IMR-90 (cell line): ENCODE measurements around the gene ZSCAN10.

Source experiments
- BHLHE40 ChIP-seq: fragments of 150-350 bp; IDR thresholded peaks from 2 replicates; pipeline ENCODE4 v1.6.1; 2016; ENCODE audit warnings: mild to moderate bottlenecking, low read depth, low read length
- CEBPB ChIP-seq: IDR thresholded peaks from 2 replicates; pipeline ENCODE4 v1.6.1; 2012; ENCODE audit warnings: low read depth, low read length, improper control_type of control experiment
- CTCF ChIP-seq: conservative IDR thresholded peaks from 2 replicates; pipeline ENCODE4 v1.5.1; 2012; ENCODE audit warnings: mild to moderate bottlenecking, low read depth, low read length, improper control_type of control experiment
- MXI1 ChIP-seq: IDR thresholded peaks from 2 replicates; pipeline ENCODE4 v1.6.1; 2012; ENCODE audit warnings: low read depth, mild to moderate bottlenecking, low read length, moderate library complexity, borderline replicate concordance
- NFE2L2 ChIP-seq: fragments of 150-350 bp; IDR thresholded peaks from 2 replicates; pipeline ENCODE4 v1.6.1; 2016; ENCODE audit warnings: low read depth, mild to moderate bottlenecking, low read length
- POLR2A ChIP-seq: IDR thresholded peaks from 2 replicates; pipeline ENCODE4 v1.6.1; 2012; ENCODE audit warnings: mild to moderate bottlenecking, low read depth, low read length
- RAD21 ChIP-seq: IDR thresholded peaks from 2 replicates; pipeline ENCODE4 v1.6.1; 2012; ENCODE audit warnings: low read length, improper control_type of control experiment
- RFX5 ChIP-seq: IDR thresholded peaks from 2 replicates; pipeline ENCODE4 v1.8.0; 2012; ENCODE audit warnings: low read depth, mild to moderate bottlenecking, low read length, moderate library complexity
- SMC3 ChIP-seq: fragments of 150-350 bp; IDR thresholded peaks from 2 replicates; pipeline ENCODE4 v1.6.1; 2016; ENCODE audit warnings: low read depth, mild to moderate bottlenecking, antibody characterized with exemption, low read length, moderate library complexity
- TF ChIP-seq, protein P1 (sequence below): fragments of 150-350 bp; IDR thresholded peaks from 2 replicates; pipeline ENCODE4 v1.6.1; 2017; ENCODE audit warnings: mild to moderate bottlenecking, antibody characterized with exemption, low read length, low read depth

DNA sequence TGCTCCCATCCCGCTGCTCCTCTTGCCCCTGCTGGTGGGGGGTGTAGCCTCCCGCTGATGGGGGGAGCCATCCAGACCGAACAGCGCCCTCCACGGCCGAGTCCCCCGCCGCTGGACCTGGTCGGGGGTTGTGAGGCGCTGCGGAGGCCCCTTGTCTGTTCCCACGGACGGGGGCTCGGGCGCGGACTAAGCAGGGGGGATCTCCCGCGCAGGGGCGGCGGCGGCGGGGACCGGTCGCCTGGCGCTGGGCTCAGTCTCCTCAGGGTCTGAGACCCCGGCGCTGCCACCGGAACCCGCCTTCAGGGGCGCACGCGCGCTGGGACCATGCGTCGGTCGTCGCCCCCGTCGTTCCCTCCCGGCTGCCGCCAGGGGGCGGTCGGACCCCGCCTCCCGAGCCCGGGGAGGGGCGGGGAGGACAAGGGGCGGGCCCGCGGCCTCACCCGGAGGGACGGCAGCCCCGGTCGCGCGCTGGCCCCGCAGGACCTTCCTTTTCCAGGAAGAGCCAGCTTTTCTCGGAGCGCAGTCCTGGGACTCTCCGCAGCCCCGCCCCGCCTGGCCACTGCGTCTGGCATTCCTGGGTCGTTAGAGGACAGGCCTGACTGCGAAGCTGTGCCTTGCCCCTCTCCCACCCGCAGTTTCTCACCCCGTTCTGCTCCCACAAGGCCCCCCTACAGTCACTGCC is 39.9 kb downstream of the ZSCAN10 start:
- TF ChIP-seq CTCF (peak; percentile 94), POLR2A (peak; percentile 39; the same call in 1 of the 2 replicates), MXI1 (0 out of 2 replicates have a peak, but pooled peaks have one; percentile 45), CEBPB (no peak), BHLHE40 (no peak), NFE2L2 (no peak), RAD21 (peak; percentile 86), SMC3 (peak; percentile 84), RFX5 (no peak)
- TF ChIP-seq, protein P1, sequence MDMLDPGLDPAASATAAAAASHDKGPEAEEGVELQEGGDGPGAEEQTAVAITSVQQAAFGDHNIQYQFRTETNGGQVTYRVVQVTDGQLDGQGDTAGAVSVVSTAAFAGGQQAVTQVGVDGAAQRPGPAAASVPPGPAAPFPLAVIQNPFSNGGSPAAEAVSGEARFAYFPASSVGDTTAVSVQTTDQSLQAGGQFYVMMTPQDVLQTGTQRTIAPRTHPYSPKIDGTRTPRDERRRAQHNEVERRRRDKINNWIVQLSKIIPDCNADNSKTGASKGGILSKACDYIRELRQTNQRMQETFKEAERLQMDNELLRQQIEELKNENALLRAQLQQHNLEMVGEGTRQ, result no peak
